Stimulated activated CD4-positive, alpha-beta T cell treated with anti-CD3 and anti-CD28 coated beads, TNF-alpha, amount 100 ng/mL, for 24 hours (primary cell): ENCODE data around the gene PDE8A.
A peak's percentile ranks its signal among the peaks of the same experiment; 100 is the strongest.

Source experiments
- DNase-seq, 3 experiments: peaks; one replicate each; pipeline ENCODE4 v3.0.0-alpha.2; 2020; ENCODE audit warnings: low read depth in 3 of 3

Gene PDE8A

DNA sequence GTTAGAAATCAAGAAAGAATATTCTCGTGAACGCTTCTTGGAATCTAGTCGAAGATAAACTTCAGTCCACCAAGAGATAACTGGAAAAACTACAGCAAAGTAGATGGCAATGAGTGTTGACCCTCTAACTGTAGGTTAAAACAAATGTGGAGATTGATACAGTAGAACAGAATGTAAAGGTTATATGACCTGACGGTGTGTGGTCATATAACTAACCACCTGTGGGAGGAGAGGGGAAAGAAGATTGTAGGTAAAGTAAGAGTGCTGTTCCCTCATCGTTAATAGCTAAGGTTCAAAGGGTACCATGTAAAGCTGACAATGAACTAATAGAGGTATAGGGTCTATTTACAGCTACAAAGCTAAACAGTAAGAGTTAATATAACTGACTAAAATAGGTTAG is 52.6 kb downstream of the PDE8A start:
- DNase-seq, result no peak

DNA sequence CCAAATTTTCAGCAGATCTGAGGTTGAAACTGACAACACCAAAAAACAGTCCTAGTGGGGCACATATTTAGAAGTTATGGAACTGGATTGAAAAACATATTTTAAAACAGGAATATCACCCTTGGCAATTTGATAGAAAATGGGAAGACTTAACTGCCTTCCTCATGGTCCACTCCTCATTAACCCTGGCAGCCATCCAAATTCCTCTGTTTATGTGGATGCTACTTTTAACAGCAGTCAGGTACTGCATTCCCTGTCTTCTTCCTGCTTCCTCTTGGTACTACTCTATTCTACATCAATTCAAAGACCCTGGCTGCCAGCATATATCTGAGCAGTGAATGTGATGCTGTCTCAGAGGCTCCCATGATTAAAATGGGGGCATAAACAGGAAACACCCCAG is 54.3 kb downstream of the PDE8A start:
- DNase-seq, result no peak

DNA sequence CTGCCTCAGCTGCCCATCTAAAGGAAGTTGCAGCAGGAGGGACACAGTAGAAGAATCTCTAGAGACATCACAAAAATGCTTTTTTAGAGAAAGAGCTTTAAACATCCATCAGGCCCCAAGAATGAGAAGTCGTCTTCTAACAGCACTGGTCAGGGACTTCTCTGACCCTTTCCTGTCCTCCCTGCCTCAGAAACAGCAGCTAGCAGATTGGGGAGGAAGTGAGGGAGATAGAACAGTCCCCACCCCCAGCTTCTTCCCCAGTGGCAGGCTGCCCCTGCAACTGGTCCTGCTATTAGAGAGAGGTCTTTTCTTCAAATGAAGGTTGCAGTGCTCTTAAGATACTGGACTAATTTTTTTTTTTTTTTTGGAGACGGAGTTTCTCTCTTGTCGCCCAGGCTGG is 55.1 kb downstream of the PDE8A start:
- no peak for DNase-seq

DNA sequence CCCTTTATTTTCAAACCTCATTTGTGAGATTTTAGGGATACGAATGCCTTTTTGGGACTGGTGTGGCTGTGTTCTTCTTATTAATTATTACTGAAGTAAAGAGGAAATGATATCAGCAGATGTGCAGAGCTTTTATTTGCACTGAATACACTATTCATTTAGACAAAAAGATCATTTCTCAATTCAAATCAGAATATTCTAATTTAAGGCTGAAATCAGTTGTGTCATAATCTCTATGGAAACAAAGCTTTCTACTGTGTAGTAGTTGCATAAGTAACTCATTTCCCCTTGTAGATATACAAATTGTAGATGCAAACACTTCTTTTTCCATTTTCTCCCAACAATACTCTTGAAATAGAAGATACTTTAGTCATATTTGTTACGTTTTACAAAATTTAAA is 56.0 kb downstream of the PDE8A start:
- DNase-seq, result no peak

DNA sequence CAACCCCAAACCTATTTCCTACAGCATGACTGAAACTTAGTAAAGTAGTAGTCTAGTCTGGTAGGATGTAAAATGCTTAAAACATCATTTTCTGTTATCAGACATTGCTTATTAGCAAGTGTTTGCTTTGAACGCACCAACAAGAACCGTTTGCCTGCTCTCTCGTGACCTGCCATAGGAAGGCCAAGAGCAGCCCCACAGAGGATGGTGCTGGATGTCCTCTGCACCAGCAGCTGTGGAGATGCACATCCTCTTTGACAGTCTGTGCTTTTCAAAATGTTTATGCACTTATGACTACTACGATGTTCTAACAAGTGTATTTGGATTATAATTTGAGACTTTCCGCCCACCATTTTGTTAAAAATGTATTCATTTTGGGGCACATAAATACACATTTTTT is 59.6 kb downstream of the PDE8A start:
- no peak for DNase-seq

DNA sequence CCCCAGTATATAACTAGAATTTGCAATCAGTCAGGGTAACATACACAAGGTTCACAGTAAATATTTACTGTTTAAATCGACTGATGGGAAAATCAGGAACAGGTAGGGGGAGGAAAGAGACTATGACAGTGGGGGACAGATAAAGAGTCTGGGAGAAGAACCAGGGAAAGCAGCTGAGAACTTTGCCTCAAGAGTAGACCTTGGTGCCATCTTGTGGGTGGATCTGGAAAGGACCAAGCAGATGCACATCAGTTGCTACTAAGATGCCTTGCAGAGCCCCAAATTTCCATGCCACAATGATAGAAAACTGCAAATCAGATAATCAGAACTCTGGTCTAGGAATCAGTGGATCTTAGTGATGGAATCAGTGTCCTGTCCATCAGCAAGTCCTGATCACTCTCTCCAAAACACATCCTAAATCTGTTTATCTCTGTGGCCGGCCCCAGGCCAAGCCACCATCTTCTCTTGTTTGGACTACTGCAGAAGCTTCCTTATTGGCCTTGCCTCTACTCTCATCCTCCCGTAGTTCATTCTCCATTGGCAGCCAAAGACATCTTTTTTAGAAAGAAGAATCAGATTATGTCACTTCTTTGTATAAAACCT is 62.7 kb downstream of the PDE8A start:
- DNase-seq, result peak in 1 of 3 experiments; percentile 19

DNA sequence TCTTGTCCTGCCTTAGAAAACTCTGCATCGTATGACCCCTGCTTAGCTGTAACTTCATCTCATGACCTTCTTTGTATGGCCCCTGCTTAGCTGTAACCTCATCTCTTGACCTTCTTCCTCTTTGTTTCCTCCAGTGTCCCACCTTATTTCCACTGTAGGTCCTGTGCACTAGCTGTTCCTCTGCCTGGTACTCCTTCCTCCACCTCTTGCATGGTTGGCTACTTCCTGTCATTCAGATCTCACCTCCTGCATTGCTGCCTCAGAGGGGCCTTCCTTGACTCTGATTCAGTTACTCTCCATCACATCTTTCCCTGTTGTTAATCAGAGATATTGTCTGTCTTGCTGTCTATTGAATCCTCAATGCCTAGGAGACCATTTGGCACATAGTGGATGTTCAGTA is 63.2 kb downstream of the PDE8A start:
- no peak for DNase-seq

DNA sequence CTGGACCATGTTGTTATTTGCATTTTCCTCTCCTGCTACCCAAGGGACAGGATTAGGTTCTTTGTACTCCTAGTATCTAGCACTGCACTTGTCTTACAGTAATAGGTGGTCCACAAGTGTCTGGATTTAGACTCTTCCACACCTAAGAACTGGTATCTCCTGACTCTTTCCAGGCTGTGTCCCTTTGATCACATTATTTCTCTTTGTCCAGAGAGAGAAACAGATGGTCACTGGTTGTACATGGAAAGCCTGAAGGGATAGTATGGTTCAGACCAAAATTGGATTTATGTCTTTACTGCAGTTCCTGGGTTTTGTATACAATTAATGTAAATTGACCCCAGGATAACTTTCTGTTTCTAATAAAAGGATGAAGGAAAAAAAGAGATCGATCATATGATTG is 64.0 kb downstream of the PDE8A start:
- DNase-seq, result no peak

DNA sequence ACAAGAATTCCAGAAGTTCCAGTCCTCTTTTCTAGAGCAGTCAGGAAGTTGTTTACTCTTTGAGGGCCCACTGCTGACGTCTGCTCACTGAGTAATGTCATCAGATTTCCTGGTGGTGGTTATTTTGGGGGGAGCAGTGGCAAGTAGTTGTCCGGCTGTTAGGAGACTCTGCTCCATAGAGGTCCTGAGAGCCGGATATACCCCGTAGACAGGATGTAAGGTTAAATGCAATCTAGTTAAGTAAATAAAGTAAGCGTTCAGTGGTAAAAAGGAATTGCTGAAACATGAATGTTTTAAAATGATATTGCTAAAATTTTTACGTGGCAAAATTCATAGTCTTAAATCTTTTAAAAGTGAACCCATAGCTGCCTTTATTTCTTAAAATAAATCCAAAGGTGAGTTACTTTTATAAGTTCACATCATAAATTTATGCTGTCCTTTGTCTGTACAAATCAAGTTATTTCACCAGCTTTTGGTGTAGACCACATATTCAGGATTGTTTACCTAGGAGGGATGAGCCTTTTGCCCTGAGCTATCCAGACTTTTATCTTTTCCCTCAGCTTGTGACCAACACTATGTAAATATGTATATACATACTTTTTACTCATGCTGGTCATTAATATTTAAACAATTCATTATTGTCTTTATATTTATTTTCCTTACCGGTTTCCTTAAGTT is 65.8 kb downstream of the PDE8A start:
- DNase-seq, result no peak

DNA sequence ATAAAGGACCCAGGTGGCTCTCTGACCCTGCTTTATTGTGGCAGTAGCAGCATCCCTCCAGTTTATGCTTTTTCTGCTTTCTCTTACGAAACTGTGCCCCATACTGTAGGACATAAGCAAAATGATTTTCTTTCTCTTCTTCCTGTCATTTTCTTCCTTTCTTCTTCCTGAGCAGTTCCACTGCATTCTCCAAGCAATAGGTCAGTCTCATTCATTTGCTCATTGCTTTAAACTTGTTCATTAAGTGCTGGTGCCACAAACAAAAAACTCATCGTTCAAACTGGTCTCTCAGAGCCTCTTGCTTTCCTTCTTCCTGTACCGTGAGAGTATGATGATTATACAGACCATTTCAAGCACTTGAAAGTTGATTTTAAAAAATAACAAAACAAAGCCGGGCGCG is 66.8 kb downstream of the PDE8A start:
- no peak for DNase-seq

DNA sequence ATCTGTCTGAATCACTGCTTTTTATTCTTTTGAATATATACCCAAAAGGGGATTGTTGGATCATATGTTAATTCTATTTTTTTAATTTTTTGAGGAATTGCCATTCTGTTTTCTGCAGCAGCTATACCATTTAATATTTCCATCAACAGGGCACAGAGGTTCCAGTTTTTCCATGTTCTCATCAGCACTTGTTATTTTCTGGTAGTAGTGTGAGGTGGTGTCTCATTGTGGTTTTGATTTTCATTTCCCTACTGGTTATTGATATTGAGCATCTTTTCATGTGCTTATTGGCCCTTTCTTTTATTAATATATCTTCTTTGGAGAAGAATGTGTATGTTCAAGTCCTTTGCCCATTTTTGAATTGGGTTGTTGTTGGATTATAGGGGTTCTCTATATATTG is 68.1 kb downstream of the PDE8A start:
- no peak for DNase-seq

DNA sequence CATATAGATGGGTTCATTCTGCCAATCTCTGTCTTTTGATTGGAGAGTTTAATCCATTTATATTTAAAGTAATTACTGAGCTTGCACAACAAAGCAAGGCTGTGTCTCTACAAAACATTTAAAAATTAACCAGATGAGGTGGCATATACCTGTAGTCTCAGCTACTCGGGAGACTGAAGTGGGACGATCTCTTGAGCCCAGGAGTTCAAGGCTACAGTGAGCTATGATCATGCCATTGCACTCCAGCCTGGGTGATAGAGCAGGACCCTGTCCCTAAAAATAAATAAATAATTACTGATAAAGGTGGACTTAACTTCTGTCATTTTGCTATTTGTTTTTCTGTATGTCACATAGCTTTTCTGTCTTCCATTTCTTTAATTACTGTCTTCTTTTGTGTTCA is 78.1 kb downstream of the PDE8A start:
- DNase-seq, result no peak

DNA sequence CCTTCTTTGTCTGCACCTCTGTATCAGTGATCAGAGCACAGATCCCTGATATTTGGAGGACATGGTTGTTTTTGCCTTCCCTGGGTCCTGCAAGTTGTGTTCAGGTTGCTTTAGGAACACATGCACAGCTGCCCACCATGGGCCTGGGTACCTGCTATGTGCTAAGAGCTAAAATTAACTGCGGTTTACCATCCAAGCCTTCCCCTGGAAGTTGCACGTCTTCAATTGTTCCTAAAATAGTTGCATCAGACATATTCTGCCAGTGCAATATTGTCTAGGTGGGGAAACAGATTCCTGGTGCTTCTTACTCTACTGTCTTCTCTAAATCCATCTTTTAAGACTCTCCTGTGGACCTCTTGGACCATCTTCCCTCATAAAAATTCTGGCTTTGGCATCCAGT is 80.9 kb downstream of the PDE8A start:
- DNase-seq, result no peak

DNA sequence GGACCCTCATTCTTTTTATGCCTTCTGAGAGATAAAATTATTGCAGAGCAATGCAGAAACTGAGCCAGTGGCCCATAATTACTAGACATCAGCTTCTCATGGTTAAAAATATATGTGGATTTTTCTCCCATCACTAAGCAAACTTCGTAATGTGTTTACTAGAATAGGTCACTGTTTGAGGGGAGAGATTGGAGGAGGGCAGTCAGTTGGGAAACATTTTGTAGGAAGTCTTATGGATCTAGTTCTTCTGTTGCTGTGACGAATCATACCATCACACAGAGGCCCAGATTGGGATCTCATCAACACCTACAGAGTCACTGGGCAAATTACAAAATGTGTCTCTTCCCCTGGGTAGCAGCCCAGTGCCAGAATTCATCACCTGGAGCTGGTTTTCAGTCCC is 81.4 kb downstream of the PDE8A start:
- DNase-seq, result no peak

DNA sequence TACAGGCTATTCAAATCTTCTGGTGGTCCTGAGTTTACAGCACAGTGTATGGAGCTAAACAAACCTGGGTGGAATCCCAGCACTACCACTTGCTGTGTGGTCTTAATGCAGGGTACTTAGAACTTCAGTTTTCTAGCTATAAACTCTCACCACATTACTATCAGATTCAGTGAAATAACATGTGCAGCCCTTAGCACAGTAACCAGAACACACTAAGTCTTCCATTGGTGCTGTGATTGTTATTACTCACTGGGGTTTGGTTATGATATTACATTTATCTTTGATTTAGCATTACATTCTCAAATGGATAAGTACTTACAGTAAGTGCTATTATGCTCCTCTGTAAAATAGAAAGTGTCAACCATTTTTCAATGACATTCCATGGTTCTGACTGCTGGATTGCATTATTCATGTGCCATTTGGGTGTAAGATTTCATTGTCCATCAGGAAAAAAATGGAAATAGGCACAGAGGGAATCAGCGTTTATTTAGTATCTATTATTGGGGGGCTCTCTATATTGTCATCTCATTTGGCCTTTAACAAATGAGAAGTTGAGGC is 81.9 kb downstream of the PDE8A start:
- DNase-seq, result no peak

DNA sequence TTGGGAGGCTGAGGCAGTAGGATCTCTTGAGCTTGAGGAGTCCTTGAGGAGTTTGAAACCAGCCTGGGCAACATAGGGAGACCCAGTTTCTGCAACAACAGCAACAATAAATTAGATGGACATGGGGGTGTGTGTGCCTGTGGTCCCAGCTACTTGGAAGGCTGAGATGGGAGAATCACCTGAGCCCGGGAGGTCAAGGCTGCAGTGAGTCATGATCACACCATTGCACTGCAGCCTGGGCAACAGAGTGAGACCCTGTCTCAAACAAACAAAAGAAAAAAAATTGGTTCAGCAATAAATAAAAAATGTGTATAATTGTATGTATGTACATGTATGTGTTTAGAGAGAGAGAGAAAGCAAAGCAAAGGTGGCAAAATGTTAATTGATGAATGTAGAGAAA is 83.1 kb downstream of the PDE8A start:
- no peak for DNase-seq

DNA sequence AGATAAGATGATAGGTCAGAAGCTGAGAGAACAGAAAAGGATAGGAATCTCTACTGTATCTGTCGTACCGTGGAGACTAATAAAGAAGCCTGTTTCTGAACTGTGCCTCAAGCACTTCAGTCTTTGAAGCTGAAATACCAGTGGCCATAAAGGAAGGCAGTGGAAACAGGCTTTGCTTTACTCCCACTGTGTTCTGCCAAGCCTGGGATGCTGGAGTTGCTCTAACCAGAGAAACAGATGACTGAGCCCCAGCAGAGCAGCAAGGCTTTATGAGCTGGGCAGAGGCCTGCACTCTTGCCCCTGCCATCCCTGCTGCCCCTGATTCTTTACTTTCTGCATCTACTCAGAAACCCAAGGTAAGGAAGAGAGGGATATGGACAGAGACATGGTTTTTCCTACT is 89.4 kb downstream of the PDE8A start:
- no peak for DNase-seq

DNA sequence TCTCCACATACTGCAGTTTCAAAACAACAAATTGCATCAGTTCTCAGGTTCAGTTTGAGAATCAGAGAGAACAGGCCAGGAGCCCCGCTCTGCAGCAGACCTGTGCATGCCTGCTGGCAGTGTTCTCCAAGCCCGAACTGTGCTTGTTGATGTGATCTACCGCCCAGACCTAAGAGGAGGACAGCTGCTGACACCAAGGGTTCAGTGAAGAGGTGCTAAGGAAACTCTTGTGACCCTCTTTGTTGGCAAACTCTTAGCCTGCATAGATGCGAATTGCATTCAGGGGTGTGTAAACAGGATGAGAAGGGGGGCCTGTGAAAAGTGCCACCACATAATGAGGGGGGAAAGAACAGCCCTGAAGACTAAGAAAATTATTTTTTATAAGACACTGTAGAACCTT is 89.8 kb downstream of the PDE8A start:
- no peak for DNase-seq

DNA sequence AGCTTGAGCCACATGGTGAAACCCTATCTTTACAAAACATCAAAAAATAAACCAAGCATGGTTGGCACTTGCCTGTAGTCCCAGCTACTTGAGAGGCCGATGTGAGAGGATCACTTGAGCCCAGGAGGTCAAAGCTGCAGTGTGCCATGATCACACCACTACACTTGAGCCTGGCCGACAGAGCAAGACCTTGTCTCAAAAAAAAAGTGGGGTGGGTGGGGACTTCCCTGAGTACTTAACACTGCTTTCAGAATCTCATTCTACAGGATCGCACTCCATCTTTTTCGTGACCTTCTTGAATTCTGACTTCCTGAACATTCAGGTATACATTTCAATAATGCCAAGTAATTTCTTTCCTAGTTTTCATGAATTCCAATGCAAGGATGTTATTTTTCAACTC is 91.3 kb downstream of the PDE8A start:
- DNase-seq, result no peak

DNA sequence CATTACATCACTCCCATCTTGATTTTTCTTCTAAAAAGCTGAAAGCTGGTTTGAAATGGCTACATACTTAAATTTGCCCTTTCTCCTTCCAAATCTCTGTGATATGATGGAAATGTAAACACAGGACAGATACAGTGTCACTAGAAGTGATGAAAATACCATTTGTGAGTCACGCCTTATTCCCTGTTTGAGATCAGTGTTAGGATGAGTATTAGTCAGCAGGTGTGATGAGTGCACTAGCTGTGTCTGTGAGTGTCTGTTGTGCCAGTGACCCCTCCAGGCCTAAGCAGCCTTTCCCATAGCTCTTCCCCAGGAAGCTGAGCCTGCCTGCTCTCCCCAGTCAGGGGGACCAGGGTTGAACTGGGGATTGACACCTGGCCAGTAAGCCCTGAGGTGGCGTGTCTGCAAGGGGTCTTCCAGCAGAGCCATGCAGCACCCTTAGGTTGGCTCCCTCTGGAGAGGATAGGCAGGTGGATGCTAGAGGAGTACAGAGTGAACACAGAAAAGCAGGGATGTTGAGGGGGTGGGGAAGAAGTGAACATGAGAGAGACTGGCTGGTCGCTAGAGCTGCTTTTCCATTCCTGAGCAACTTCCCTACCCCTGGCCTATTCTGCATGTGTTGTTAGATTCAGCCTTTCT is 92.0 kb downstream of the PDE8A start:
- DNase-seq, result peak in 1 of 3 experiments; percentile 5

DNA sequence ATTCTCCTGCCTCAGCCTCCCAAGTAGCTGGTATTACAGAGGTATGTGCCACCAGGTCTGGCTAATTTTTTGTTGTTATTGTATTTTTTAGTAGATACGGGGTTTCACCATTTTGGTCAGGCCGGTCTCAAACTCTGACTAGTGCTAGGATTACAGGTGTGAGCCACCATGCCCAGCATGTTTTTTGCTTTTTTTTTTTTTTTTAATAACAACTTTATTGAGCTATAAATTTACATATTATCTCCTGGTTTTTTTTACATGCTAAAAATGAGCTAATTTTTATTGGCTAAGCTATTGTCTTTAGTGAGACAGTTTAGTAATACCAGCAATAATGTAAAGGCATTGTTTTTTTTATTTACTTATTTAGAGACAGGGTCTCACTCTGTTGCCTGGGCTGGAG is 105.2 kb downstream of the PDE8A start:
- DNase-seq, result no peak

DNA sequence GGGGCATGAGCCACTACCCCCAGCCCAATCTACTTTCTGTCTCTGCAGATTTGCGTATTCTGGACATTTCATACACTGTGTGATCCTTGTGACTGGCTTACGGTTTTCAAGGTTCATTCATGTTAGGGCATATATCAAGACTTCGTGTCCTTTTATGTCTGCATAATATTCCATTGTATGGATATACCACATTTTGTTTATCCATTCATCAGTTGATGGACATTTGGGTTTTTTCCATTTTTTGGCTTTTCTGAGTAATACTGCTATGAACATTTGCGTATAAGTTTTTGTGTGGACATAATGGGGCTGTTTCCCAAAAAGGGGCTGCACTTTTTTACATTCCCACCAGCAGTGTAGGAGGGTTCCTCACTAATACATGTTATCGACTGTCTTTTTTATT is 106.6 kb downstream of the PDE8A start:
- no peak for DNase-seq

DNA sequence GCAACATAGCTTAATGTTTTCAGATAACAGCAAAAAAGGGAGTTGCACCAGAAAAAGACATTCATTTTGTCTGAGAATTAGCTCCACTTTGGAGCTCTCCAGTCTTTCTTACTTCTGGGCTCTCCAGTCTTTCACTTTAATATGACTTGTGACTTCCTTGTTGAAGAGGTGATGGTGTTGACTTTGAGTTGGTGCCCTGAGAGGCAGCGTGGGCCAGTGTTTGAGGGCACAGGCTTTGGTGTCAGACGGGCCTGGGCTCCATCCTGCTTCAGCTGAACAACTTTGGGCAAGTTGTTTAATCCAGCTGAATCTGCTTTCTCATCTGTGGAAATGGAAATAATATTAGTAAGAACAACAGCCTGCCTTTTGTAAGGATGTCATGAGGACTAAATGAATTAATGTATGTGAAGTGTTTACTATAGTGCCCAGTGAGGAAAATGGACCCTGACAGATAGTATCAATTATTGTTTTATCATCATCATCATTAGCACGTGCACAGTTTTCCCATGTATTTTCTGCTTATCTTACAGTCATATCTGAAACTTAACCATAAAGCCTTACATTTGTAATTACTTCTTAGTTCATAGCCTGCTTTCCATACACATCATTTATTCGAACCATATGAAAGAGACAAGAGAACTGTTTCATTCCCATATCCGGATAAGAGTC is 108.4 kb downstream of the PDE8A start:
- no peak for DNase-seq
